ENCODE measurements around the gene CIAO3. TPM values are rescaled to one million over a fixed set of nuclear protein-coding genes. Genes with fewer than 3 reads are reported as not detected.

The CIAO3 gene
- total RNA-seq, 4 donors from 2014 or later = 73.4 to 164 (median 117) TPM

DNA sequence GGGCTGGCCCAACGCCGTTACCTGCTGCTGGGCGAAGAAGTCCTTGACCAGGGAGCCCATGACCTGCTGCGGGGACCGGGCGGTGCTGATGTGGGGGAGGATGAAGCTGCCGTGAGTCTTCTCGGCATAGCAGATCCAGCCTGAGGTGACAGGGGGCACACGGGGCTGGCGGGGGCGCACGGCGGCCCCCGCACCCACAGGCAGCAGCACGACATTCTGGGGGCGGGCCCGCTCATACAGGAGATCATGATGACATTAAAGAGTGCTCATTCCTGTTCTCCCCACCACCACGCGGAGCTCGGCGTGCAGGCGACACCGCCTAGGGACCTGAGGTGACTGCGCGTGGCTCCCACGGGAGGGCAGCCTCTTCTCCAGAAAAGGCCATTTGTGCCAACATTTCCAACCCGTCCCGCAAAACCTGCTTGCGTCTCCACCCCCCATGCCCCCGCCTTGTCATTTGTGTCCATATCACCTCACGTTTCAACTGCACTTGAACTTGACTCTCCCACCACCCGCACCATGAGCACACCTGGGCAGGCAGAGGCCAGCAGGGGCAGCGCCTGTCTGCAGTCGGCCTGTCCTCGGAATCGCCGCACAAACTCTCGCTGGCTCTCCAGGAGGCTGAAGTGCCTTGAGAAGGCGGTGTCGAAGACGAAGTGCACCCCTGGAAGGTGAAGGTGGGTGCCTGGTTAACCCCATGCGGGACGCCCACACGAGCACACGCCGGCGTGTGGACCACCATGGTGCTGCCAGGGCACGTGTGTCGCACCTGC lies 6.4 kb downstream of the CIAO3 start:
- no peak for TF ChIP-seq POLR2A (IDR thresholded peaks at IDR 0.05)
- TF ChIP-seq, protein P1, sequence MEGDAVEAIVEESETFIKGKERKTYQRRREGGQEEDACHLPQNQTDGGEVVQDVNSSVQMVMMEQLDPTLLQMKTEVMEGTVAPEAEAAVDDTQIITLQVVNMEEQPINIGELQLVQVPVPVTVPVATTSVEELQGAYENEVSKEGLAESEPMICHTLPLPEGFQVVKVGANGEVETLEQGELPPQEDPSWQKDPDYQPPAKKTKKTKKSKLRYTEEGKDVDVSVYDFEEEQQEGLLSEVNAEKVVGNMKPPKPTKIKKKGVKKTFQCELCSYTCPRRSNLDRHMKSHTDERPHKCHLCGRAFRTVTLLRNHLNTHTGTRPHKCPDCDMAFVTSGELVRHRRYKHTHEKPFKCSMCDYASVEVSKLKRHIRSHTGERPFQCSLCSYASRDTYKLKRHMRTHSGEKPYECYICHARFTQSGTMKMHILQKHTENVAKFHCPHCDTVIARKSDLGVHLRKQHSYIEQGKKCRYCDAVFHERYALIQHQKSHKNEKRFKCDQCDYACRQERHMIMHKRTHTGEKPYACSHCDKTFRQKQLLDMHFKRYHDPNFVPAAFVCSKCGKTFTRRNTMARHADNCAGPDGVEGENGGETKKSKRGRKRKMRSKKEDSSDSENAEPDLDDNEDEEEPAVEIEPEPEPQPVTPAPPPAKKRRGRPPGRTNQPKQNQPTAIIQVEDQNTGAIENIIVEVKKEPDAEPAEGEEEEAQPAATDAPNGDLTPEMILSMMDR (IDR thresholded peaks at IDR 0.05) = no peak
- peaks cover 0 to 69% (median 0%) of the 10 kb centered on the region in 3 donors for H3K36me3 ChIP-seq
- H3K27me3 ChIP-seq = no peaks in the 10 kb centered on the region
- no peaks in the 10 kb centered on the region for H3K9me3 ChIP-seq
- H3K4me3 ChIP-seq = no peak overlapping the region
- no peak overlapping the region for H3K27ac ChIP-seq
- no peak for DNase-seq
- peaks cover 0 to 2% (median 0%) of the 10 kb centered on the region in 4 donors for H3K4me1 ChIP-seq

DNA sequence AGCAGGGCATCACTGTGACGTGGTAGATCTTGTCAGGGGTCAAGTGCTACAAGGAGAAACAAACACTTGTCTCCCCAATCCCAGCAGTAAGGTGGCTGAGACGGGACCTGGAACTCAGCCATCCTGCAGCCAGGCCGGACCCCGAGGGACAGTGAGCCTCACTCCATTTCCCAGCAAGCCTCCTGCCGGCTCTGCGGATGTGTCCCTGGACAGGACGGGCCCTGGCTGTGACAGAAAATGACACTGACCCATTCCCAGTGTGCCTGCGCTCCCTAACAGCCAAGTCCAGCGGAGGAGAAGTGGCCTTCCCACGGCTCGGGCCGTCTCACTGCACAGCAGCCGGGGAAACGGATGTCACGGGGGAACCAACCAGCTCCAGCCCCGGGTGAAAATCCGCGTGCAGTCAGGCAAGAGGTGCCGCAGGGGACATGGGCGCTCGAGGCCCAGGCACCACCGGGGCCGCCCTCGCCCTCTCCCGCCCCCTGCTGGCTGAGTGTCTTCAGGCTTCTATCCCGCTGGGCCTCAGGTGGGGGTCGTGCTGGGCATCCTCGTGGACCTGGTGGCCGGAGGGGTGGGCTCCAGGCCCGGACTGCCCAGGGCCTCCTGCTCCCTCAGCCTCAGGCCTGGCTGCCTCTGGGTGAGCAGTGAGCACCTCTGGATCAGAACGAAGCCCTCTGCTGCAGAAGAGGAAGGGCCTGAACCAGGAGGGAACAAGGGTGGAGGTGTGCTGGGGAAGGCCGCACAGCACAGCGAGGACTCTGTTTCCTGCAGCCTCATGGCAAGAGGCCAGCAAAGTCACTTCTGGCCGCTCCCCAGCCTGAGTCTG lies 7.2 kb downstream of the CIAO3 start:
- no peak overlapping the region for H3K4me3 ChIP-seq
- no peak for TF ChIP-seq POLR2A (IDR thresholded peaks at IDR 0.05)
- TF ChIP-seq, protein P1 (IDR thresholded peaks at IDR 0.05) = peak in 1 of 6 experiments; percentile 30
- peaks cover 0 to 67% (median 0%) of the 10 kb centered on the region in 3 donors for H3K36me3 ChIP-seq
- H3K27ac ChIP-seq = no peak overlapping the region
- H3K27me3 ChIP-seq = no peaks in the 10 kb centered on the region
- H3K4me1 ChIP-seq = peaks cover 0 to 5% (median 1%) of the 10 kb centered on the region in 4 donors
- no peak for DNase-seq
- no peaks in the 10 kb centered on the region for H3K9me3 ChIP-seq

DNA sequence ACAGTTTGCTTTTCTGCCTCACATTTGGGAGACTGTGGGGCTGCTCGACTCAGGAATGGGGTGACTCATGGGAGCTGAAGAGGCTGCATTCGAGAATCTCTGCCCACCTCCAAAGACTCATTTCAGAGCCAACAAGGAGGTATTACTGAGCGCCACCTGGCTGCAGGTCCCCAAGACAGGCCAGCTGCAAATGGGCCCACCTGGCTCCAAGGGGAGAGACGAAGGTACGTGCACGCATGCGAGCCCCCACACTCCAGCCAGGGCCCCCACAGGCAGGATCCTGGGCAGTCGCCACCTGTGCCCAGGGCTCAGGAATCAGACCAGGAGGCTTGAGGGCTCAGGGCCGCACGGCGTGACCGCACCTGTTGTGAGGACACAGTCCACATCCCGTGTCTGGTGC lies 7.9 kb downstream of the CIAO3 start:
- no peak for DNase-seq
- no peaks in the 10 kb centered on the region for H3K9me3 ChIP-seq
- no peak overlapping the region for H3K27ac ChIP-seq
- H3K27me3 ChIP-seq = peaks cover 0 to 2% of the 10 kb centered on the region in 2 donors
- peaks cover 0 to 62% (median 0%) of the 10 kb centered on the region in 3 donors for H3K36me3 ChIP-seq
- H3K4me3 ChIP-seq = no peak overlapping the region
- H3K4me1 ChIP-seq = peaks cover 0 to 11% (median 3%) of the 10 kb centered on the region in 4 donors
- no peak for TF ChIP-seq POLR2A (IDR thresholded peaks at IDR 0.05)
- TF ChIP-seq, protein P1 (IDR thresholded peaks at IDR 0.05) = no peak

DNA sequence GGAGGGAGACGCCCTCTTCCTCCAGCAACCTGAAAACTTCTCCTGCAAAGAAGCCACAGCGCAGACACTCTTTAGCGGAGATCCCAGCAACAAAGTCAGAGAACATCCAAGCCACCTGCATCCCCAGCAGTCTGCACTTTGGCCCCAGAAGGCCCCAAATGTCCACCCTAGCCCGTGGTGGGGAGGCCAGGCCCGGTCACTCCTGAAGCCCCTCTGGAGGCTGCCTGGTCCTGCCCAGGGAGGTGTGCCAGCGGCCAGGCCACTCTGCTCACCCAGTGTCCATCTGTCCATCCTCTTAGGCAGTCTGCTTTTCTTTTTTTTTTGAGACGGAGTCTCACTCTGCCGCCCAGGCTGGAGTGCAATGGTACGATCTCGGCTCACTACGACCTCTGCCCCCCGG lies 8.5 kb downstream of the CIAO3 start:
- DNase-seq = no peak
- Histone ChIP-seq H3K4me3 (no peak overlapping the region), H3K4me1 (peaks cover 0 to 17% (median 6%) of the 10 kb centered on the region in 4 donors), H3K9me3 (no peaks in the 10 kb centered on the region), H3K36me3 (peaks cover 0 to 56% (median 0%) of the 10 kb centered on the region in 3 donors), H3K27me3 (peaks cover 0 to 6% of the 10 kb centered on the region in 2 donors), H3K27ac (no peak overlapping the region)
- no peak for TF ChIP-seq POLR2A (IDR thresholded peaks at IDR 0.05)
- TF ChIP-seq, protein P1 (IDR thresholded peaks at IDR 0.05) = no peak

DNA sequence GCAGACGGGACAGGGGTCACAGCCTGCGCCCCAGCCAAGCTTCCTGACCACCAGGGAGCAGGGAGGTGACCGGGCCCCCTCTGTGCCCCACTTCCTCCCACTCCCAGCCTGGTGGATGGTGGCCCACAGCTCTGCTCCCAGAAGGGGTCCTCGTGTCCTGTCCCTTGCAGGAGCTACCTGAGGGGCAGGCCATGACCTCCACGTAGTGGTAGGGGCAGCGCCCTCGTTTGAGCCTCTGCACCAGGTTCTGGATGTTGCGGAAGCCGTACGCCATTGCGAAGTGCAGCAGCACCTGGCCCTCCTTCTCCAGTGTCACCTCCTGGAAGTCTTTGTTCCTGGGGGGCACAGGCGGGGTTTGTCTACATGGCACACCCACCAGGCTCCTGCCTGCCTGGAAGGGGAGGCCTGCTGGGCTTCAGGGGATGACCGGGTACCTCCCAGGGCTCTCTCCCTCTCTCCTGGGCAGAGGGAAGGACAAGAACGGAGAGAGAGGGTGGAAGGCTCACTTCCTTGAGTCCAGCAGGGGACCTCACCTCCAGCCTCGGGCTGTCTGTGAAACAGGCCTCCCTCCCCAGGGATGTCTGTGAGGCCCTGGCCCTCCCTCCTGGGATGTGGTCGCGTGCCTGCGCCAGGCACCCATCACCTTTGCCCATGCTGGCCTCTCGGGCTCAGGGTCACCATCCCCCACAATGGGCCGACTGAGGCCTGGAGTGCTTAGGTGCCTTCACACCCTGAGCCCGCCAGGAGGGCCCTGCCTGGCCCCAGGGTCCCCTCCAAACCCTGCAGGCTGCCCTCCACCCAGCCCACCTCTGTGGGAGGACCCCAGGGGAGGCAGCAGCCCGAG lies 9.9 kb downstream of the CIAO3 start:
- Histone ChIP-seq H3K27ac (no peak overlapping the region), H3K9me3 (no peaks in the 10 kb centered on the region), H3K36me3 (peaks cover 0 to 41% (median 0%) of the 10 kb centered on the region in 3 donors), H3K27me3 (peaks cover 0 to 20% of the 10 kb centered on the region in 2 donors), H3K4me3 (no peak overlapping the region), H3K4me1 (peaks cover 0 to 31% (median 11%) of the 10 kb centered on the region in 4 donors)
- TF ChIP-seq, protein P1 (IDR thresholded peaks at IDR 0.05) = no peak
- TF ChIP-seq POLR2A (IDR thresholded peaks at IDR 0.05) = no peak
- DNase-seq = no peak
